ENCODE data around the gene NTRK3. TPM values are rescaled to one million over a fixed set of nuclear protein-coding genes. Genes with fewer than 3 reads are reported as not detected.

Gene NTRK3
- total and polyA plus RNA-seq, 2 experiments from 2014 or later = not detected

GRCh38 chr15:87943626-87944025, 312.9 kb downstream of the NTRK3 start:
- Histone ChIP-seq H3K9me2 (ENCODE audit: insufficient read depth) (no peaks in the 10 kb centered on the region), H3K79me2 (ENCODE audit: insufficient read depth) (no peaks in the 10 kb centered on the region), H4K20me1 (ENCODE audit: insufficient read depth) (no peaks in the 10 kb centered on the region), H3K4me3 (no peak overlapping the region), H3F3A (ENCODE audit: insufficient read depth) (no peaks in the 10 kb centered on the region), H3K27me3 (replicated peaks; ENCODE audit: insufficient read depth) (no peaks in the 10 kb centered on the region; the same call in 1 of the 2 replicates), H3K27ac (no peak overlapping the region), H3K36me3 (ENCODE audit: low read depth) (no peaks in the 10 kb centered on the region), H2AFZ (no peak overlapping the region), H3K9me3 (ENCODE audit: low read depth) (no peaks in the 10 kb centered on the region), H3K9ac (no peak overlapping the region), H3K4me1 (ENCODE audit: insufficient read depth) (no peaks in the 10 kb centered on the region), H3K4me2 (ENCODE audit: unreplicated experiment) (no peak overlapping the region)
- in situ Hi-C loops (cut with MboI) = no loop called here
- TF ChIP-seq EZH2phosphoT487 (IDR thresholded peaks at IDR 0.05; ENCODE audit: insufficient read depth, low read depth) = no peak
- no peak for TF ChIP-seq EZH2 (IDR thresholded peaks at IDR 0.05; ENCODE audit: insufficient read depth, poor library complexity, severe bottlenecking)
- 9 to 10% methylated on average over 3 of the region's 3 CpGs for WGBS, 2 experiments (ENCODE audit: low coverage in 1 of 2, low lambda C conversion rate in 2 of 2, missing lambda C conversion rate in 2 of 2)
- DNase-seq = no peak

- Histone ChIP-seq H3K4me1 (ENCODE audit: insufficient read depth) (no peaks in the 10 kb centered on the region), H3K79me2 (ENCODE audit: insufficient read depth) (no peaks in the 10 kb centered on the region), H3K4me3 (no peak overlapping the region), H3F3A (ENCODE audit: insufficient read depth) (no peaks in the 10 kb centered on the region), H3K9me3 (ENCODE audit: low read depth) (no peaks in the 10 kb centered on the region), H3K4me2 (ENCODE audit: unreplicated experiment) (no peak overlapping the region), H3K9ac (no peak overlapping the region), H4K20me1 (ENCODE audit: insufficient read depth) (no peaks in the 10 kb centered on the region), H3K9me2 (ENCODE audit: insufficient read depth) (no peaks in the 10 kb centered on the region), H2AFZ (no peak overlapping the region), H3K27me3 (replicated peaks; ENCODE audit: insufficient read depth) (no peaks in the 10 kb centered on the region; the same call in 1 of the 2 replicates), H3K36me3 (ENCODE audit: low read depth) (no peaks in the 10 kb centered on the region), H3K27ac (no peak overlapping the region)
- in situ Hi-C loops (cut with MboI) = no loop called here
- WGBS, 2 experiments (ENCODE audit: low coverage in 1 of 2, low lambda C conversion rate in 2 of 2, missing lambda C conversion rate in 2 of 2) = 49 to 61% methylated on average over 4 to 6 of the region's 6 CpGs
- no peak for TF ChIP-seq EZH2 (IDR thresholded peaks at IDR 0.05; ENCODE audit: insufficient read depth, poor library complexity, severe bottlenecking)
- TF ChIP-seq EZH2phosphoT487 (IDR thresholded peaks at IDR 0.05; ENCODE audit: insufficient read depth, low read depth) = no peak
- DNase-seq = no peak
These were observed 314.2 kb downstream of the NTRK3 start for GRCh38 chr15:87942316-87942715.

GRCh38 chr15:87941606-87942005, 314.9 kb downstream of the NTRK3 start:
- in situ Hi-C loops (cut with MboI) = no loop called here
- H3K79me2 ChIP-seq (ENCODE audit: insufficient read depth) = no peaks in the 10 kb centered on the region
- 49 to 58% methylated on average over 5 of the region's 5 CpGs for WGBS, 2 experiments (ENCODE audit: low coverage in 1 of 2, low lambda C conversion rate in 2 of 2, missing lambda C conversion rate in 2 of 2)
- H3F3A ChIP-seq (ENCODE audit: insufficient read depth) = no peaks in the 10 kb centered on the region
- TF ChIP-seq EZH2 (IDR thresholded peaks at IDR 0.05; ENCODE audit: insufficient read depth, poor library complexity, severe bottlenecking) = no peak
- no peak for TF ChIP-seq EZH2phosphoT487 (IDR thresholded peaks at IDR 0.05; ENCODE audit: insufficient read depth, low read depth)
- no peaks in the 10 kb centered on the region for H4K20me1 ChIP-seq (ENCODE audit: insufficient read depth)
- H2AFZ ChIP-seq = no peak overlapping the region
- H3K36me3 ChIP-seq (ENCODE audit: low read depth) = no peaks in the 10 kb centered on the region
- H3K4me1 ChIP-seq (ENCODE audit: insufficient read depth) = no peaks in the 10 kb centered on the region
- no peaks in the 10 kb centered on the region for H3K9me2 ChIP-seq (ENCODE audit: insufficient read depth)
- no peaks in the 10 kb centered on the region; the same call in 1 of the 2 replicates for H3K27me3 ChIP-seq (replicated peaks; ENCODE audit: insufficient read depth)
- no peak overlapping the region for H3K9ac ChIP-seq
- no peaks in the 10 kb centered on the region for H3K9me3 ChIP-seq (ENCODE audit: low read depth)
- H3K27ac ChIP-seq = no peak overlapping the region
- no peak for DNase-seq
- H3K4me2 ChIP-seq (ENCODE audit: unreplicated experiment) = no peak overlapping the region
- no peak overlapping the region for H3K4me3 ChIP-seq

GRCh38 chr15:87940768-87941167, 315.8 kb downstream of the NTRK3 start:
- H3K79me2 ChIP-seq (ENCODE audit: insufficient read depth) = no peaks in the 10 kb centered on the region
- H3K36me3 ChIP-seq (ENCODE audit: low read depth) = no peaks in the 10 kb centered on the region
- no peak for TF ChIP-seq EZH2phosphoT487 (IDR thresholded peaks at IDR 0.05; ENCODE audit: insufficient read depth, low read depth)
- no peak for TF ChIP-seq EZH2 (IDR thresholded peaks at IDR 0.05; ENCODE audit: insufficient read depth, poor library complexity, severe bottlenecking)
- DNase-seq = no peak
- H3K4me1 ChIP-seq (ENCODE audit: insufficient read depth) = no peaks in the 10 kb centered on the region
- no peak overlapping the region for H3K4me3 ChIP-seq
- no peaks in the 10 kb centered on the region for H3K9me3 ChIP-seq (ENCODE audit: low read depth)
- no peak overlapping the region for H3K9ac ChIP-seq
- no peak overlapping the region for H3K4me2 ChIP-seq (ENCODE audit: unreplicated experiment)
- WGBS, 2 experiments (ENCODE audit: low coverage in 1 of 2, low lambda C conversion rate in 2 of 2, missing lambda C conversion rate in 2 of 2) = 18 to 33% methylated on average over 2 of the region's 2 CpGs
- no peaks in the 10 kb centered on the region for H3F3A ChIP-seq (ENCODE audit: insufficient read depth)
- no peak overlapping the region for H2AFZ ChIP-seq
- no peaks in the 10 kb centered on the region; the same call in 1 of the 2 replicates for H3K27me3 ChIP-seq (replicated peaks; ENCODE audit: insufficient read depth)
- H3K9me2 ChIP-seq (ENCODE audit: insufficient read depth) = no peaks in the 10 kb centered on the region
- H3K27ac ChIP-seq = no peak overlapping the region
- in situ Hi-C loops (cut with MboI) = no loop called here
- no peaks in the 10 kb centered on the region for H4K20me1 ChIP-seq (ENCODE audit: insufficient read depth)
